Astrocyte (in vitro differentiated cells and primary cell): ENCODE measurements around the gene GLIPR1. TPM values are rescaled to one million over a fixed set of nuclear protein-coding genes. Genes with fewer than 3 reads are reported as not detected.
"Not testable (repeated sequence)": the region's sequence is repeated elsewhere in the genome, so short reads cannot be mapped to it uniquely, and the experiment has no call there.

Experiments
- DNase-seq: peaks from one replicate; pipeline ENCODE4 v3.0.0-alpha.2; 2010; ENCODE audit warnings: low read depth
- FAIRE-seq: peaks from 2 replicates; lab custom pipeline; 2011; peaks lifted over from hg19 to GRCh38; lab: Jason Lieb, UNC
- H2AFZ ChIP-seq: 2 replicates; pipeline ENCODE4 v1.6.0; 2012; ENCODE audit warnings: low read depth, low read length, inconsistent platforms
- H3K27ac ChIP-seq: 2 replicates; pipeline ENCODE4 v1.5.1; 2011; ENCODE audit warnings: low read depth, low read length, inconsistent platforms
- H3K27me3 ChIP-seq: 2 replicates; pipeline ENCODE4 v1.6.0; 2011; ENCODE audit warnings: low read length, inconsistent platforms; ENCODE audit not compliant: insufficient read depth
- H3K36me3 ChIP-seq: 2 replicates; pipeline ENCODE4 v1.5.1; 2011; ENCODE audit warnings: low read length, inconsistent platforms; ENCODE audit not compliant: insufficient read depth
- H3K4me1 ChIP-seq: 2 replicates; pipeline ENCODE4 v1.5.1; 2011; ENCODE audit warnings: low read length, inconsistent platforms; ENCODE audit not compliant: insufficient read depth
- H3K4me2 ChIP-seq: 2 replicates; pipeline ENCODE4 v1.6.0; 2012; ENCODE audit warnings: low read length, inconsistent platforms
- H3K4me3 ChIP-seq: 2 replicates; pipeline ENCODE4 v1.5.1; 2011; ENCODE audit warnings: low read depth, mild to moderate bottlenecking, low read length, inconsistent platforms; ENCODE audit not compliant: insufficient read depth
- H3K79me2 ChIP-seq: 2 replicates; pipeline ENCODE4 v1.6.0; 2012; ENCODE audit warnings: mild to moderate bottlenecking, low read length, inconsistent platforms; ENCODE audit not compliant: insufficient read depth
- H3K9ac ChIP-seq: 2 replicates; pipeline ENCODE4 v1.6.0; 2012; ENCODE audit warnings: mild to moderate bottlenecking, low read length, inconsistent platforms
- H3K9me3 ChIP-seq: 2 replicates; pipeline ENCODE4 v1.5.1; 2012; ENCODE audit warnings: low read depth, mild to moderate bottlenecking, low read length, inconsistent platforms; ENCODE audit not compliant: insufficient read depth
- H4K20me1 ChIP-seq: 2 replicates; pipeline ENCODE4 v1.6.0; 2012; ENCODE audit warnings: low read length, inconsistent platforms; ENCODE audit not compliant: insufficient read depth
- H3K27ac Mint-ChIP-seq: one replicate; pipeline ENCODE4 v1.8.0; 2021; ENCODE audit warnings: mild to moderate bottlenecking, mixed read lengths; ENCODE audit not compliant: unreplicated experiment
- H3K27me3 Mint-ChIP-seq: one replicate; pipeline ENCODE4 v1.8.0; 2021; ENCODE audit warnings: low read depth, mixed read lengths; ENCODE audit not compliant: unreplicated experiment
- H3K36me3 Mint-ChIP-seq: one replicate; pipeline ENCODE4 v1.8.0; 2021; ENCODE audit warnings: low read depth, mixed read lengths; ENCODE audit not compliant: unreplicated experiment
- H3K4me1 Mint-ChIP-seq: one replicate; pipeline ENCODE4 v1.8.0; 2021; ENCODE audit warnings: low read depth, mixed read lengths; ENCODE audit not compliant: unreplicated experiment
- H3K4me3 Mint-ChIP-seq: one replicate; pipeline ENCODE4 v1.8.0; 2021; ENCODE audit warnings: mild to moderate bottlenecking, moderate library complexity, mixed read lengths; ENCODE audit not compliant: unreplicated experiment
- H3K9me3 Mint-ChIP-seq: one replicate; pipeline ENCODE4 v1.8.0; 2021; ENCODE audit warnings: mild to moderate bottlenecking, mixed read lengths; ENCODE audit not compliant: unreplicated experiment
- EZH2 ChIP-seq: IDR thresholded peaks from 2 replicates; pipeline ENCODE4 v1.6.1; 2012; ENCODE audit warnings: mild to moderate bottlenecking, low read length, inconsistent platforms; ENCODE audit not compliant: insufficient read depth
- total RNA-seq: library from RNA; stranded (reverse); gene quantifications from 2 replicates; pipeline ENCODE4 v1.2.1, GENCODE V29; 2021
- TF ChIP-seq, protein P1 (sequence below): IDR thresholded peaks from 2 replicates; pipeline ENCODE4 v1.5.1; 2011; ENCODE audit warnings: low read depth, mild to moderate bottlenecking, inconsistent platforms, low read length, moderate library complexity; ENCODE audit not compliant: insufficient read depth

Gene GLIPR1
- total RNA-seq, 1 donor from 2014 or later, result 232 TPM

DNA sequence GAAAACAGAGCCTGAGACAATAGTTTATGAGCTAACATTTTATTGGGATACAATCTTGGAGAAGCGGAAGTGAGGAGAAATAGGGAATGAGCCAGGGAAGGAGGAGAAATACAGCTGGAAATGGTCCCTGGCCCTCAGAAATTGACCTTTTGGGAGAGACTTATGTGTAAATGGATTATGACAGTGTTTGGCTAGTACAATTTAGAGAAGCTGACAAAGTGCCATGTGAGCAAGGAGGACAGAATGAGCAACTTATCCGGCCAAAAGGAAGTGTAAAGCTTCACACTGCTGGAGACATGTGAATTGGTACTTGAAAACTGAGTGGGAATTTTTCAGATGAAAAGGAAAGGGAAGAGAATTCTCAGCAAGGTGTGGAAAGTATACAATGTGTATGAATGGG is 2.9 kb downstream of the GLIPR1 start:
- TF ChIP-seq EZH2, result no peak
- TF ChIP-seq, protein P1, sequence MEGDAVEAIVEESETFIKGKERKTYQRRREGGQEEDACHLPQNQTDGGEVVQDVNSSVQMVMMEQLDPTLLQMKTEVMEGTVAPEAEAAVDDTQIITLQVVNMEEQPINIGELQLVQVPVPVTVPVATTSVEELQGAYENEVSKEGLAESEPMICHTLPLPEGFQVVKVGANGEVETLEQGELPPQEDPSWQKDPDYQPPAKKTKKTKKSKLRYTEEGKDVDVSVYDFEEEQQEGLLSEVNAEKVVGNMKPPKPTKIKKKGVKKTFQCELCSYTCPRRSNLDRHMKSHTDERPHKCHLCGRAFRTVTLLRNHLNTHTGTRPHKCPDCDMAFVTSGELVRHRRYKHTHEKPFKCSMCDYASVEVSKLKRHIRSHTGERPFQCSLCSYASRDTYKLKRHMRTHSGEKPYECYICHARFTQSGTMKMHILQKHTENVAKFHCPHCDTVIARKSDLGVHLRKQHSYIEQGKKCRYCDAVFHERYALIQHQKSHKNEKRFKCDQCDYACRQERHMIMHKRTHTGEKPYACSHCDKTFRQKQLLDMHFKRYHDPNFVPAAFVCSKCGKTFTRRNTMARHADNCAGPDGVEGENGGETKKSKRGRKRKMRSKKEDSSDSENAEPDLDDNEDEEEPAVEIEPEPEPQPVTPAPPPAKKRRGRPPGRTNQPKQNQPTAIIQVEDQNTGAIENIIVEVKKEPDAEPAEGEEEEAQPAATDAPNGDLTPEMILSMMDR, result no peak
- FAIRE-seq, result peak; percentile 5
- Histone ChIP-seq H3K9ac (peak overlapping the region; percentile 90), H3K79me2 (peaks cover 74% of the 10 kb centered on the region), H3K4me2 (peak overlapping the region; percentile 94), H3K4me3 (peak overlapping the region; percentile 95), H3K27me3 (no peaks in the 10 kb centered on the region), H2AFZ (no peak overlapping the region), H3K9me3 (no peaks in the 10 kb centered on the region), H3K4me1 (peaks cover 47% of the 10 kb centered on the region), H4K20me1 (peaks cover 49% of the 10 kb centered on the region), H3K27ac (peak overlapping the region; percentile 28), H3K36me3 (peaks cover 14% of the 10 kb centered on the region)
- Mint-ChIP-seq H3K27ac (peak overlapping the region; percentile 44), H3K4me1 (peaks cover 38% of the 10 kb centered on the region), H3K4me3 (peak overlapping the region; percentile 91), H3K27me3 (no peaks in the 10 kb centered on the region), H3K9me3 (no peaks in the 10 kb centered on the region), H3K36me3 (peaks cover 8% of the 10 kb centered on the region)
- no peak for DNase-seq

DNA sequence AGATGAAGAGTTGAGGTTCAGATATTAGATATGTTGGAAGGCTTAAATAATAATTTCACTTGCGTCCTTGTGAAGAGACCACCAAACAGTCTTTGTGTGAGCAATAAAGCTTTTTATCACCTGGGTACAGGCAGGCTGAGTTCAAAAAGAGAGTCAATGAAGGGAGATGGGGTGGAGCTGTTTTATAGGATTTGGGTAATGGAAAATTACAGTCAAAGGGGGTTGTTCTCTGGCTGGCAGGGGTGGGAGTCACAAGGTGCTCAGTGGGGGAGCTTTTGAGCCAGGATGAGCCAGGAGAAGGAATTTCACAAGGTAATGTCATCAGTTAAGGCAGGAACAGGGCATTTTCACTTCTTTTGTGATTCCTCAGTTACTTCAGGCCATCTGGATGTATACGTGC is 3.9 kb downstream of the GLIPR1 start:
- peak overlapping the region; percentile 26 for H3K27ac ChIP-seq
- not testable (repeated sequence) for FAIRE-seq, H3K27me3 ChIP-seq, DNase-seq, H3K9me3 ChIP-seq, H3K9me3 Mint-ChIP-seq, H2AFZ ChIP-seq, H3K27me3 Mint-ChIP-seq
- Mint-ChIP-seq H3K4me3 (peak overlapping the region; percentile 91), H3K36me3 (peaks cover 13% of the 10 kb centered on the region), H3K4me1 (peaks cover 40% of the 10 kb centered on the region), H3K27ac (peak overlapping the region; percentile 77)
- peak overlapping the region; percentile 90 for H3K9ac ChIP-seq
- peak overlapping the region; percentile 95 for H3K4me3 ChIP-seq
- peaks cover 55% of the 10 kb centered on the region for H3K4me1 ChIP-seq
- H3K4me2 ChIP-seq, result peak overlapping the region; percentile 94
- peaks cover 84% of the 10 kb centered on the region for H3K79me2 ChIP-seq
- H3K36me3 ChIP-seq, result peaks cover 17% of the 10 kb centered on the region
- H4K20me1 ChIP-seq, result peaks cover 56% of the 10 kb centered on the region

DNA sequence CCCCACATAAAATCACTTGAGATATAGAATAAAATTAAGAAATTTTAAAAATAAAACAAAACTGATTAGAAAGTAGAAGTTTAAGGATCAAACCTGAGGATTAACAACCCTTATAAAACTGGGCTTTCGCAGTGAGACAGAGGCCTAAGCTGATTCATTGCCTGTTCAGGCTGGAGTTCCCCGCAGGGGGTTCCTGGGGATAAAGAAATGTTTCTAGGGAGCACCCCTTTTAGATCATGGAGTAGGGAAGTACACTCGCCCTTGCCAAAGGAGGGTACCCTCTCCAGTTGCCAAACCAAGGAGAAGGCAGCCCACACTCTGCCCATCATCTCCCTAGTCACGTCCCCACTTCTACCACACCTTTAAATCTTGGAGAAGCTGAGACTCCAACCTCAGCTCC is 6.8 kb downstream of the GLIPR1 start:
- Histone ChIP-seq H3K36me3 (peaks cover 39% of the 10 kb centered on the region), H3K9ac (no peak overlapping the region), H3K27me3 (no peaks in the 10 kb centered on the region), H3K9me3 (no peaks in the 10 kb centered on the region), H3K4me1 (peaks cover 58% of the 10 kb centered on the region), H3K27ac (peak overlapping the region; percentile 51), H3K4me3 (no peak overlapping the region), H3K79me2 (peaks cover 96% of the 10 kb centered on the region), H4K20me1 (peaks cover 66% of the 10 kb centered on the region), H2AFZ (no peak overlapping the region), H3K4me2 (peak overlapping the region; percentile 44)
- H3K36me3 Mint-ChIP-seq, result peaks cover 15% of the 10 kb centered on the region
- no peak for DNase-seq
- TF ChIP-seq EZH2, result no peak
- TF ChIP-seq, protein P1, result no peak
- no peak for FAIRE-seq
- H3K27ac Mint-ChIP-seq, result no peak overlapping the region
- H3K9me3 Mint-ChIP-seq, result no peaks in the 10 kb centered on the region
- no peak overlapping the region for H3K4me3 Mint-ChIP-seq
- peaks cover 33% of the 10 kb centered on the region for H3K4me1 Mint-ChIP-seq
- H3K27me3 Mint-ChIP-seq, result no peaks in the 10 kb centered on the region
